NCI-H1694 (cell line): ENCODE data around the gene GLIS2.
A peak's percentile ranks its signal among the peaks of the same experiment; 100 is the strongest.
"Not testable (repeated sequence)": the region's sequence is repeated elsewhere in the genome, so short reads cannot be mapped to it uniquely, and the experiment has no call there.

Experiments used
- DNase-seq: peaks from one replicate; lab custom pipeline; 2025; lab: John Stamatoyannopoulos, UW

Gene GLIS2

GRCh38 chr16:4336701-4337539, 21.1 kb downstream of the GLIS2 start:
- DNase-seq, result no peak

DNA sequence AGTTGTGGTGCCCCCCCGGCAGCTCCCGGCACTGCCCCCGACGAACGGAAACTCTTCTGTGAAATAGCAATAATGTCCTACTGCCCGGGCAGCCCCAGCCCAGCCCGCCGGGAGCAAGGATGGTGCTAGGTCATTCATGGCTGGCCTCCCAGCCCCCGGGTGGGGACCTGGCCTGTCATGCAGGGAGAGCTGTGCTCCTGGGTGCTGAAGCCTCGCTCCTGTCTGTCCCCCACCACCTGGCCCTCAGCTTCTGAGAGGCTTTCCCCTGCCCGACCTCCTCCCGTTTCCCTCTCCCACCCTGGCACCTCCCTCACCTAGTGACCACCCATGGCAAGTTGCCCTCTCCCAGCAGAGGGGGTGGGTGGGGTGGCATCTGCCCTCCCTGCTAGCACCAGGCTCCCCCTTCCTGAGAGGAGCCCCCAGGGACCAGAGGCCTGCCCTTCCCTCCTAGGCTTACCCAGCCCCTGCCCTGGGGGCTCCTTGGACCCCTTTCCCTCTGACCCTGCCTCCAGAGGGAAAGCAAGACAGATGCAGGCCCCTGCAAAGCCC, 21.7 kb downstream of the GLIS2 start:
- no peak for DNase-seq

DNA sequence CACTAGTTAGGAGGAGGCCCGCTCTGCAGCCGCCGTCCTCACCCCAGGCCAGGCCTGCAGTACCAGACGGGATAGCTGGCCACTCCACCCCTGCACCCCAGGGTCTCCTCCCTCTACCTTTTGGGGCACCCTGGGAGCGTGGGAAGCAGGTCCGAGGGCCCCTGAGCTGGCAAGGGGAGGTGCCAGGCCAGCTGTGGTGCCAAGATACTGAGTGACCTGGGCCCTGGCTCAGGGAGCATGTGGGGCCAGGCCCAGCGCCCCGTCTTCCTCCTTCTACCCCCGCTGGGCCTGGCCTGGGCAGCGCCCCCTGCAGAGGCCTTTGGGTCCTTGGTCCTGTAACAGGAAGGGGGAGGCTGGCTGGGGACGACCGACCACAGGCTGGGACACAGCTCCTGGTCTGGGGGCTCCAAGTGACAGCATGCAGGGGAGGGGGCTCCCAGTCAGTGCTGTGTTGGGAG, 22.3 kb downstream of the GLIS2 start:
- no peak for DNase-seq

GRCh38 chr16:4338712-4339299, 22.9 kb downstream of the GLIS2 start:
- DNase-seq, result no peak

DNA sequence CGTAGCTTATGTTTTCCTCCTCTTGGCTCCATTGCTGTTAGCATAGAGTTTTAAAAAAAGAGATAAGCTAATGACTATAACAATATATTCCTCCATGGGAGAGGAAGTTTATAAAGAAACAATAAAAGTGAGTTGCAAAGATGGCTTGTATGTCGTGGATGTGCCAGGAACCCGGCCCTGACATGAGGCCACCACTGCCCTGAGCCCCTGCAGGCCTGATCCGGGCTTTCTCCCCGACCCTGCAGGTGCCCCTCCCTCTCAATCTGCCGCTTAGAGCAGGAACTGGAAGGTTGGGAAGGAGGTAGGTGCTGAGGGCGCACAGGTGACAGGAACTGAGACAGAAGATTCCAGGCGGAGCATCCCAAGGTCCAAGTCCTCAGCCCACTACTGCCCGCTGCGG, 23.6 kb downstream of the GLIS2 start:
- no peak for DNase-seq

- DNase-seq, result peak; percentile 81
Measured at GRCh38 chr16:4339909-4340308, 24.0 kb downstream of the GLIS2 start.

DNA sequence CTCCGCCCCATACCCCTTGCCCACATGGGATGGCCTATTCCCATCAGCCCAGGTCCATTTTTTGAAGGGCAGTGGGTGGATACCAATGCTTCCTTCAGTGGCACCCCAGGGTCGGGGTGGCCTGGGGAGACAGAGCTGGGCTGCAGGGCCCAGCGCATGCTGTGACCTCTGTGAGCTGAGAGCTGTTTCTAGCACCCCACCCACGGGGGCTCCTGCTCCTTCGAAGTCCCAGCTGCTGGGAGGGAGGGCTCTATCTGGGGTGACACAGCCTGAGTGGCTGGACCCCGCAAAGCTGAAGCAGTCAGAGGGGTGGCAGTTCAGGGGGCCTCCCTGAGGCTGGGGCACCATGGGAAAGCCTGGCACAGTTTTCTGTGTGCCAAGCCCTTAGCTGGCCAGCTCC, 24.6 kb downstream of the GLIS2 start:
- DNase-seq, result no peak

GRCh38 chr16:4341250-4341649, 25.4 kb downstream of the GLIS2 start:
- DNase-seq, result no peak

GRCh38 chr16:4342866-4343744, 27.2 kb downstream of the GLIS2 start:
- DNase-seq, result no peak

- not testable (repeated sequence) for DNase-seq
Measured at GRCh38 chr16:4344300-4344982, 28.6 kb downstream of the GLIS2 start.

DNA sequence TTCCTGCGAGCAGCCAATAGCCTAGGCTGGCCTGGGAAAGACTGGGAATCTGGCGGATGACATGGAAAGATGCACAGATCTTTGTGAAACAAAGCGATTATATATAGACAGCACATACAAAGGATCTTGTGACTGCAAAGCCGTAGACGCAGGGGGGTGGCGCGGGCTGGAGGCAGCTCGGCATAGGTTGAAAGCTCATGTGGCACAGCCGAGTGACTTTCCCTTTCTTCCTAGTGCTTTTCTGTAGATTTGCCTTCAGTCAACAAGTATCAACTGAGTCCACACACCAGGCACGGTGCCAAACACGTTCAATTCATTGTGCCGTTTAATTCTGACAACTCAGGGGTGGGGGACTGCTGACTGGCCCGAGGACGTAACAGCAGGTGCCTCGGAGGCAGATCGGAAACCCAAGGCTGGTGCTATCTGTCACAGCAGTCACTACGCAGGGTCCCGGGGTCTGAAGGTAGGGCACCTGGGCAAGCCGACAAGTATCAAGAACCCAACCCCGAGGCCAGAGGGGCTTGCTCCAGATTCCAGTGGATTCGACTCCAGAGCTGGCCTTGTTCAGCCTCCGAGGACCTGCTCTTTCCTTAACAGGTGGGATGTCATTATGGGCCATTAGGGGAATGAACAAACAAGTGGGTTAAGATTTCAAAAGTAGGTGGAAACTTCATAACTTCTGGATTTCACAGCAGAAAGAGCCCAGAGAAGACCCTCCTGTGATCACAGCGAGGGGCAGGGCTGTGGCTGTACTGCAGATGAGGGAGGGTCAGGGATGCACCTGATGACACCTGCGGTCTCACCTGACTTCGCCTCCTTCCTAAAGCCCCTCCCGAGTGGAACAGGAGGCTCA, 29.3 kb downstream of the GLIS2 start:
- no peak for DNase-seq

DNA sequence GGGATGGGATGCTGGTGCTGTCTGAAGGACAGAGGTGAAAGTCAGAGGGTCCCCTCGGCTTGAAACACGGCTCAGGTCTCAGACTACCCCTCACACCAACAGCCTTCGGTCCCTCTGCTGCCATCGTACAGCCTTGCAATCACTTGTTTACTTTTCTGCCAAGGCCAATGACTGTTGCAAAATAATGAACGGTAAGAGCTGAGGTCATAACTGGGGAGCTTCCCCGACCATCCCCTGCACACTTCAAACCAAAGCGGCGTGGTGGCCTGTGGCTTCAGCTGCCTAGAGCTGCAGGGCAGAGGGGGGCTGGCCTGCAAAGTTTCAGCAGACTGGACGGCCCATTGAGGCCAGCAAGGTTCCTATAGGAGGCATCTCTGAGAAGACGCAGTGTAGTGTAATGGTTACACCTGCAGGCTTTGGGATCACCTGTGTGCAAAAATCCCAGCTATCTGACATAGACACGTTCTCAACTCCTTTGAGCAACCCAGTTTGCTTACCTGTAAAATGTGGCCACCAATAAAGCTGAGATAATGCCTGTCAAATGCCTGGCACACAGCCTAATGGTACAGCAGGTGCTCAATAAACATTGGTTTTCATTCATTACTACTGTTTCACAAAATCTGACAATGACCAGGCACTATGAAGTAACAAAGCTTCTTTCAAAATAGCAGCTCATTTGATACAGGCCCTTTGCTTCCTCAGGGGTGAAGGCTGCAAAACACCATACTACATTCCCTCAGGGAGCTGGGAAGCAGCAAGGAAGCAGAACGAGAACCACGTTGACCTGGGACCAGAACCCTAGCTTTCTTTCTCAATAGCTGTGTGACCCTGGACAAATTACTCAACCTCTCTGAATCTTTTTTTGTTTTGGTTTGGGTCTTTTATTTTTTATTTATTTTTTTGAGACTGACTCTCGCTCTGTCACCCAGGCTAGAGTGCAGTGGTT, 30.2 kb downstream of the GLIS2 start:
- DNase-seq, result no peak

GRCh38 chr16:4347010-4347409, 31.1 kb downstream of the GLIS2 start:
- DNase-seq, result no peak

- DNase-seq, result no peak
Measured at GRCh38 chr16:4347765-4348509, 32.1 kb downstream of the GLIS2 start.

GRCh38 chr16:4349332-4349731, 33.5 kb downstream of the GLIS2 start:
- no peak for DNase-seq

GRCh38 chr16:4350365-4350786, 34.5 kb downstream of the GLIS2 start:
- DNase-seq, result no peak

DNA sequence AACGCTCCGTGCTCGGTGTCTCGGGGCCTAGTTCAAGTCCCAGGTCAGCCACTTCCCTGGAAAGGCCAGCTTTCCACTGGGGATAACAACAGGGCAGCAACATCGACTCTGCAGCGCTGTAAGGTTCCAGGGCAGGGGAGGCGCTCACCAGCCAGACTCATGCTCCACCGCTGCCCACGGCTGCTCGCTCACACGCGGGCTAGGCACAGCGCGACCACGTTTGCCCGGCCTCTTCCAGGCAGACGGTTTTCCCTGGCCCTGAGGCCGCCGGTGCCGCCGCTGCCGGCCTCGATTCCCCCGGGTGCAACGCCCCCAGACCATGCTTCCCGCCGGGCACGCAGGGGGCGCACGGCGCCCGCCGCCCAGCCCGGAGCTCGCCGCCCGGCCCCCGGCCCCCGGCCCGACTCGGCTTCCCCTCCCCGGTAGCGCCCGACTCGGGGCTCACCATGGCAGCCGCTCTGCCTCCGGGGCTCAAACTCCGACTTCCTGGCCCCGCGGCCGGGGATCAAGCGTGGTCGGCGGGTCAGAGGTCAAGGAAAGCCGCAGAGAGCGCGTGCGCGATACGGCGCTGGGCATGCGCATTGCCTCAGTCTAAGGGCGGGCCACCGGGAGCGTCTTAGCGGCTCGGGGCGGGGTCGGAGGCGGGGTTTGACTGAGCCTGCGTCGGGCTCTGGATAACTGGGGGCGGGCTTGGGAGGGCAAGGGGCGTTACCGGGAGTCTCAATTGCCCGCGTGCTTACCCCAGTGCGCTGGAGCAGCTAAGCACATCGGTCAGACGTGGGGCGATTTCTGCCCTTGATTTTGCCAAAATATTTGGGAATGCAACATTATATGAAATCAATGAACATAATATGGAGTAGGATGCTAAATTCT, 35.2 kb downstream of the GLIS2 start, which contains the start of gene PAM16:
Gene PAM16 (minus strand): TSS at position 535 of the 873 bp plus-strand sequence. CDS start 87 bp downstream, at position 448.
- DNase-seq, result peak; percentile 84

DNA sequence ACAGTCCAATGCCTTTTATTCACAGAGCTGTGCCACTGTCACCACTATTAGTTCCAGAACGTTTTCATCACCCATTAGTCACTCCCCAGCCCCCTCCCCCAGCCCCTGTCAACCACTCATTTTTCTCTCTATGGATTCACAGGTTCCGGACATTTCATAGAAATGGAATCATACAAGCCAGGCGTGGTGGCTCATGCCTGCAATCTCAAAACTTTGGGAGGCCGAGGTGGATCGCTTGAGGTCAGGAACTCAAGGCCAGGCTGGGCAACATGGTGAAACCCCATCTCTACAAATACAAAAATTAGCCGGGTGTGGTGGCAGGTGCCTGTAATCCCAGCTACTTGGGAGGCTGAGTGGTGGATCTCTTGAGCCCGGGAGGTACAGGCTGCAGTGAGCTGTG, 36.0 kb downstream of the GLIS2 start:
- DNase-seq, result no peak
